GM18868 (cell line): ENCODE measurements around the gene AFAP1.

Experiments used
- ATAC-seq: cut with Tn5 transposase; IDR thresholded peaks from one replicate; pipeline ENCODE4 v1.9.1; 2021; ENCODE audit warnings: mild to moderate bottlenecking, moderate library complexity; ENCODE audit not compliant: unreplicated experiment

Gene AFAP1

DNA sequence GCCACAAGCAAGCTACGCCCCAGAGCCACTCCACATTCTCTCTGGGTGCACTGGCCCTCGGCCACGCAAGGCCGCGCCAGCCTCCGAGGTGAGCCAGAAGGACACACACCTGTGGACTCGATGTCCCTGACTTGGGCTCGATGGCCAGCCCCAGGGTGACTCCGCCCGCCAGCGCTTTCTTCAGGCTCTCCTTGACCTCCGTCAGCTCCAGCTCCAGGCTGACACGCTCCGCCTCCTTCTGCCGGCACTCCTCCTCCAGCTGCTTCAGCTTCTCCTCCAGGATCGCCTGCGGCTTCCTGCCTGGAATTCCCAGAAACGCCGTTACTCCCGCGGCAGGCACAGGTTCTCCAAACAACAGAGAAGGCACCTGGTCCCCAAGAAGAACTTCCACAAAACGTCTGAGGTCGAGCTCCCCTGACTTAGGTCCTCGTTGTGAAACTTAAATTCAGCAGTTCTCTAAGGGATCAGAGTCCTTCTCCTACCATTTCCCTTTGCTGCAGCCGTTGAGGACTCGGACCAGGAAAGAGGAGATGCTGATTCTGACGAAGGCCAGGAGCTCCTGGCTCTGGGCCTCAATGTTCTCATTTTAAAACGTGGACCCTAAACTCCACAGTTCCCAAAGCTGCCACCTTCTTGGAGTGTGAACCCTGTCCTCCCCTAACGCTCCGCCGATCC lies 166.8 kb downstream of the AFAP1 start:
- no peak for ATAC-seq

DNA sequence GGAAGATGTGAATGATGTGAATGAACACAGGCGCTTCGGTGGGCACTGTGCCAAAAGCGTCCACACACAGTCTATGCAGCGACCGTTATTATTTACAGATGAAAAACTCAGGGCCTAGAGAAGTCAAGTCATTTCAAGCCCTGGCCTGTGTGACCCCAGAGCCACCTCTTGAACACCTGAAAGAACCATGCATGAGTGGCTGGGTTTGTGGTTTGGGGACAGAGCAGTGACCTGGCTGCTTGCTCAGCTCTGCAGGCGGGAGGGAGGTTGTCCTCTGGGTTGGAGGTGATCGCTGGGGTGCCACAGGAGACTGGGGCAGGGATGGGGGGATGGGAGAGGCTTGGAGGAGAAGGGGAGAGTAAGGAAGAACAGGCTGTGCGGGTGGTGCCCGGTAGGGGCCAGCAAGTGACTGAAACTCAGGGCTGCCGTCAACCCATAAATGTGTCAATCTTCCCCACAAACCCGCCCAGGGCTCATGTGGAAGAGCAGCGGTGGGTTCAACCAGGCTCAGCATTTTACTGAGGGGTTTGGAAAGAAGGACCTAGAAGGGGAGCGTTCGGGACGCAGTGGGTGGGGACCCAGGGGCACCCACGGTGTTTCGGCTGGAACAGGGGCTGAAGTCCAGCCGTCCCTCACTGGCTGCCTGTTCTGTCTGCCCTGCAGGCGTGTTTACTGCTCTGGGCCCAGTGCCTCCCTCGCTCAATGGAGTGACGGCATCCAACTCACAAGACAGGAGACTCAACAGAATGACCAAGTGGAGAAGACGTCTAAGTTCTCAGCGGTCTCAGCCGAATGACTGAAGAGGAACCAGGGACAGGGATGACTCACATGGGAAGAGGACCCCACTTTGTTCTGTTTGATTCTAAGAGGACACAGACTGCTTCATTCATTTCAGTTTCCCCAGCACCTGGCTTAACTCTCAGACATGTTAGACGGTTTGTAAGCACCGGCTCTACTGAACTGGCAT lies 167.8 kb downstream of the AFAP1 start:
- no peak for ATAC-seq

DNA sequence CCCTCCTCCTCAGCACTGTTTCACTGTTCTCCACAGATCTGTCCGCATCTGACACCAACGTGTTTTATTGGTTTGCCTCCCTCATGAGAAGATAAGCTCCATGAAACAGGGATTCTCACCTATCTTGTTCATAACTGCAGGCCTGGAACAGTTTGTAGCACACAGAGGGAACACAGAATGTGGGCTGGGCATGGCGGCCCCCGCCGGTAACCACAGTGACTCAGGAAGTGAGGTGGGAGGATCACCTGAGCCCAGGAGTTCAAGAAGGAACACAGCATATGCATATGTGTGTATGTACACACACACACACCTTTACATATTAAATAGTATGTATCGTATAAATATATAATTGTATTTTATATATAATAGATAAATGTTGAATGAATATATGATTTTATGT lies 168.6 kb downstream of the AFAP1 start:
- ATAC-seq = no peak

DNA sequence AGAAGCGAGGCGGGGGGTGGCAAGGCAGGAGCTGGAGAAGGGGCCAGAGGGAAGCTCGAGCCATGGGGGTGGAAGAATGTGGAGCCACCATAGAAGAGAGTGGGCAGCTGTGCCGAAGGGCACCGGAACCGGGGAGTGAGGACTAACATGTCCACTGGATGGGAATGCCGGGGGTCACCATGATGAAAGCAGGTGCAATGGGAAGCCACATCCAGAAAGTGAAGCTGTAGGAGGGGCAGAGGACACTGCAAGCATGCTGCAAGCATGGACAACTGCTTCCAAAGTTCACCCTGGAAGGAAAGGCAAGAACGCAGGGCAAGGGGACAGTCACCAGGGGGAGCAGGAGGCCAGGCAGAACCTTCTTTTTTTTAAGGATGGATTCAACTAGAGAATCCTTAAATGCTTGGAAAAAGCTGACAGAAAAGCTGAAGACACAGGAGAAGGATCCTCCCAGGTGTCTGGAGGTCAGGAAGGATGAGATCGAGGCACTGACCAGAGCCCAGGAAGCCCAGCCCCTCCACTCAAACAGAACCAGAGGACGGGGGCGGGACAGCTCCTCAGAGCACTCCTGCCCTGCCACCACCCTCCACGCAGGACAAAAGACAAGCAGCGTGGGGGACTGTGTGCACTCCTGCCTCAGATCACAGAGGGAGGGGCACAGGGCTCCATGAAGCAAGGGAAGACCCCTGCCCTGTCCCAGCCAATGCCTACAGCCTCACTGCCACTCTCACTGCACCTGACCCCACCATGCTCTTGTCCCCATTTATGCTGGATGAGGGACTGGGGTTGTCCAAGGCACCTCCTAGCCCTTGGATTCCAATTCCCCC lies 169.2 kb downstream of the AFAP1 start:
- no peak for ATAC-seq

DNA sequence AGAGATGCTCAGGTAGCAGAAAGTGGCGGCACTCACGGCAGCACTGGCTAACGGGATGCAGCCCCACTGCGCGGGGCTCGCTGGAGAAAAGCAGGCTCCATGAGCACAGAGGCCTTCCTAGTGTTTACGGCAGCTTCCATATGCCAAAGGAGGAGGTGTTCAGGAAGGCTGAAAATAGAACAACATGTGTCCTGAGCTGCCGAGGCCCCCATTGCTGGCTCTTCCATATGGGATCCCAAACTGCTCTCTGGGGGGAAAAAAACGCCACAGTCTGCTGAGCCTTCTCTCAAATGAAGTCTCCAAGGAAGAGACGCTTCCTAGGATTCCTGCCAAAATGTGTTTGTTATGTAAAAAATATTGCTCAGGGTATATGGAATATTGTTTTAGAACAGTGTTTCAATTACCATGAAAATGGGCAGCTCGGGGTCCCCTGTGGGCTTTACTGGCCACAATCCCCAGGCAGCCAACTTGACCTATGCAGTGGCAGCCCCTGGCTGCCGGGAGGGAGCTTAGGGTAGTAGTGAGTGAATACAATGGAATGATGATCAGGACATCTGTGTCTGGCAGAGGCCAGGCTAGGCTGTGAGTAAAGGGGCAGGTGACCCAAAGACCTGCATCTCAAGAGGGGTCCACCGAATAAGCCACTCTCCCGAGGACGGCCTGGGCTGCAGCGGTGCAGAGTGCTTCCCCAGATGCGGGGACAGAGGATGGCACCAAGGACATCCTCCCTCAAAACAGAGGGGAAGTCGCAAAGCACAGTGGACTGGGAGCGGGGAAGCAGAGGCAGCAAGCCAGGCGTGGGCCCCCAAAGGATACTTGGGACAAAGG lies 170.1 kb downstream of the AFAP1 start:
- no peak for ATAC-seq

DNA sequence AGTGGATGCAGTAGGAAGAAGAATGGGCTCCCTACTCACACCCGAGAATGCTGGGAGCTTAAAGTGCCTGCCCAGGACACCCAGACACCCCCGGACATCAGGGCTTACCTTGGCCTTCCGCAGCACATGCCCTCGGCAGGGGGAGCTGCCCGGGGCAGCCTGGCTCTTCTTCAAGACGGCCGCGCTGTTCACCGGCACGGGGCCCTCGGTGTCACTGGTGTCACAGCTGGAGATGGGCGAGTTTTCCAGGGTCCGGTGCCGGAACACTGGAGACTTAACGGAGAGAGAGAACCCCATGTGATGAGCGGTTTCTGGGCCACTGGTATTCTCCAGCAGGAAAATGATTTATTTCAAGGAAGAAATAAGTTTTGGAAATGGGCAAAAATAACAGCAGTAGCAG lies 170.9 kb downstream of the AFAP1 start:
- ATAC-seq = no peak

DNA sequence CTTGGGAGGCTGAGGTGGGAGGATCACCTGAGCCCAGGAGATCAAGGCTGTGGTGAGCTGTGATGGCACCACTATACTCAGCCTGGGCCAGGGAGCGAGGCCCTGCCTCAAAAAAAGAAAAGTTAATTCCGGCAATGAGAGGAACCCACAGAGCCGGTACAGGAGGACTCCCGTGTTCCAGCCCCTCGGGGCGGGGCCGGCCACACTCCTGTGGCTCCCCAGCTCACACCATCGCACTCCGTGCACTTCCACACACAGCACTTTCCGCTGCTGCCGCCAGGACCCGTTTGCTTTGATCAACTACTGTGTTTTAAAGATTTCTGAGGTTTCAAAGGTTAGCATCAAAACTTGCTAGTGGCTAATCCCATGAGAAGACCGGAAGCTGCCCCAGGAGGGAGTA lies 171.7 kb downstream of the AFAP1 start:
- no peak for ATAC-seq

DNA sequence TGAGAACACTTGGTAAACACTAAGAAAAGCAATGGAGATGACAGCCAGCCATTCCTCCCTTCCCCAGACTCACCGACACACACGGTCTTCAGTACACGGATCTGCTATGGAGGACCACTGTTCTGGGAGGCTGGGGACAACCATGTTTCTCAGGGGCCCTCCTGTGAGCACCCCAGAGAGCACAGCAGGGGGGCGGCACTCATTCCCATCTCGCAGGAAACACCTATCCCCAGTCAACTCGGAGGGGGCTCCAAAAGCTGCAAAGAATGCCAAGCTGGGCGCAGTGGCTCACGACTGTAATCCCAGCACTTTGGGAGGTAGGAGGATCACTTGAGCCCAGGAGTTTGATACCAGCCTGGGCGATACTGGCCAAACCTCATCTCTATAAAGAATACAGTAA lies 172.1 kb downstream of the AFAP1 start:
- ATAC-seq = no peak

DNA sequence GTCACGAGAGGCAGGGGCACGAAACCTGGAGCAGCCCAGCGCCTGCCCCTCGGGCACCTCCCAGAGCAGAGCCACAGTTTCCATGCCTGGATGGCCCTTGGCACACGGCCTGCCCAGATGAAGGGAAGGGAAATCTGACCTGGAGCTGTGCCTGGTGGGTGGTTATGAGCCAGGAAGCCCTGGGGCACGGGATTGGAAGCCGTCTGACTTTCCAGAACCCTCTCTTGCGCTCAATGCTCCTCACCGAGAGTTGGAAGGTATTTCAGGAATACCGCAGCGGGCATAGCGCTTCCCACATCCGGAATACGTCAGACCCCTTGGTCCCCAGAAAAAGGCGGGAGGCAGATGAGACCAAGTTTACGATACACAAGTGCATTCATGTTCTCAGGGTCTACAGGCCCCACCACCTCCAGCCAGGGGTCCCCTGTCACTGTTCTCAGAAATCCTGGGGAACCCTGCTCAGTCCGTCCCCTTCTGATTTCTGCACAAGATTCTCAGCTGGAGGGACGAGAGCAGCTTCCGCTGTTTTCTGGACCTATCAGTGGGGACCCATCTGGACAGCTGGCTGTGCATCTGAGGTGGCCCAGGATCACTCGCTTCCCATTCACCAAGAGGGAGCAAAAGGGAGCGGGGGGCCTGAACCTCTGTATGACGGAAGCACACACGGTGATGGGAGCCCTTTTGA lies 172.9 kb downstream of the AFAP1 start:
- ATAC-seq = no peak

DNA sequence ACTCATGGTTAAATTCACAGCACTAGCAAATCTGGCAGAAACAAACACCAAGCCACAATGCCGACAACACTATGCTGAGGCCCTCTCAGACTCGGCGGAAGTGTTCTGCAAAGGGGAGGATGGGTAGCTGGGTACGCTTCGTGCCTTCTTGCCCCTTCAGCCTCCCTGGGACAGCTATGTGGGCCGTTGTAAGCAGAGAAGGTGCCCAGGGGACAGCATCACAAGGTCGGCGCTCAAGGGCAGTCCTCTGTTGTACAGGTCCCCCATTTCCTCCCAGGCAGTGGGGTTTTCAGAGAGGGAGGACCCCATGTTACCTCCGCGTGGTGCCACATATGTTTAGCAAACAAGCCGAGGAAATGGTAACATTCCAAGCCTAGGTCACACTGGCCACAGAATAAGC lies 173.6 kb downstream of the AFAP1 start:
- ATAC-seq = no peak

DNA sequence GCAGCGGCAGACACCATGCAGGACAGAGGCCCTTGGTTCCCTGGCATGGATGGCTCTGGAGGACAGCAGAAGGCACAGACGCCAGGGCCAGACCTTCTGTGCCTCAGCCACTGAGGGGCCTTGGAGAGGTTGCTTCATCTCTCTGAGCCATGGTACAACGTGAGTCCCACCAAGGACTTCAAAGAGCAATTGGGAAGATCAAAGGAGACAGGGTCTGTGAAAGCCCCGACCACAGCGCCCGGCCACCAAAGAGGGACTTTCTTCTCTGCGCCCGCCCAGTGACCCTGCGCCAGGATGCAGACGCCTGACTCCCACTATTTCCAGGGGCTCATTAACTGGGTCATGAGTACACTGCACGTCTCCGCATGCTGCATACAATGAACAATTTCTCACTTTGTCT lies 174.0 kb downstream of the AFAP1 start:
- ATAC-seq = no peak

DNA sequence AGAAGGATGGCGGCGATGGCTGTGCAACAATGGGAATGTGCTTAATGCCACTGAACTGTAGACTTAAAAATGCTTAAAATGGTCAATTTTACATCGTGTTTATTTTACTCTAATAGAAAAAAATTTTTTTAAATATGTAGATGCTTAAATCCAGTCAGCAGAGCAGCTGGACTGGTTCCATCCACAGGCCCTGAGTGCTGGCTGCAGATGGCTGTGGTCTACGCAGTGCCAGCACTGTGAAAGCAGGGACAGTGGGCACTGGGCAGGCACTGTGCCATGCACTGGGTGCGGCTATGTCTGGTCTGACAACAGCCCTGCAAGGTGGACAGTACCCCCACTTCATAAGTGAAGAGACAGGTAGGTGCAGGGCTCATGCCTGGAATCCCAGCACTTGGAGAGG lies 175.2 kb downstream of the AFAP1 start:
- ATAC-seq = no peak

DNA sequence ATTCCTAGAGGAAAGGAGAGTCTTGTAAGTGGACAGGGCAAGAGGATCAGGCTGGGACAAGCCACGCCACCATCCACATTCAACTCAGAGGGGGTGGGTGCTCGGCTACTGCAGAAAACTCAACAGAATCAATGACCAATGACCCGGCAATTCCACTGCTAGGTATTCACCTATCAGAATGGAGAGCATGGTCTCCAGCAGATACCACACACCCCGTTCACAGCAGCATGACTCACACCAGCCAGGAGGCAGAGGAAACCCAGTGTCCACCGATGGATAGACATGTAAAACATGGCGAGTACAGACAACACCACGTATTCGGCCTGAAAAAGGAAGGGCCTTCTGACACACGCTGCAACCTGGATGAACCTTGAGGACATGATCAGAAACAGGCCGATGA lies 175.9 kb downstream of the AFAP1 start:
- no peak for ATAC-seq

DNA sequence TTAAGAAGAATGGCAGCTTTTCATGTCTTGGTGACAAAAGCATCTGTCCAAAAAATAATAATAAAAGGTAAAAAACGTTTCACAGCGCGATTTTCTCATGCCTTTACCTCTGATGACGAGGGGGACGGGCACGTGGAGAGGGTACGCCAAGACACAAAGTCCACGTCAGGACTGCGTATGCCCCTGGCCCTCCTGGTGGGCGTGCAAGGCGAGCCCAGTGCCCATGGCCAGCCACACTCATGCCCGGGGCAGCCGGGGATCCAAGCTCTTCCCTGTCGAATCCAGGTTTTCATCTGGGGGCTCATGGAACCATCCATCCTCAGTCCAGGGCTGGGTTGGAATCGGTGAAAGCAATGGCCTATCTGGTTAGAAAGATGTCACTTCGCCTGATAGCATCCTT lies 176.6 kb downstream of the AFAP1 start:
- ATAC-seq = no peak

DNA sequence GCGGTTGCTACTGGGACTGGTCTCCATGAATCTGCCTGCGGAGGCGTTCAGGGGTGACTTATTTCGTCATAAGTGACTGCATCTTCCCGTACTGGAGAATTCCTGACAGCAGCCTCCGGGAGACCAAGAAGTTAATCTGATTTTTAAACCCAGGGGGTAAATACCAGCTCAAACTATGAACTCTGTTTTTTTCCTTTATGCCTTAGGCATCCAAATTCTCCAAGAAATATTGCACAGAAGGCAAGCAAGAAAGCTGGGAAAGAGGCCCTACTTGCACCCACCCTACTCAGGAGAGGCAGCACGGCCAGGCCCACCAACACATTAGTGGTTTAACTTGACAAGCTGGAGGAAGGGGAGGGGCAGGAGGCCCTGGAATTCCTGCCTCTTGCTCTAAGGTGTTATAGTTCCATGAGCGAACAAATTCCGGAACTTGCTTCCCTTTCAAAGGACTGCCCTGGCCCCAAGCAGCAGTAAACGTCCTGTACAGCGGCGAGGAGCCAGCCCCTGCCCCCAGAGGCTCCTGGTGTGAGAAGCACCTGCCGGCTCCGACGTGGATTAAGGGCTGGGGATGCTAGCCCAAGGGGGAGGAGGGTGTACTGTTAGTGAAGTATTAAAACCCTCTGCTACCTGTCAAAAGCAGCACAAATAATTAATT lies 177.2 kb downstream of the AFAP1 start:
- ATAC-seq = no peak

DNA sequence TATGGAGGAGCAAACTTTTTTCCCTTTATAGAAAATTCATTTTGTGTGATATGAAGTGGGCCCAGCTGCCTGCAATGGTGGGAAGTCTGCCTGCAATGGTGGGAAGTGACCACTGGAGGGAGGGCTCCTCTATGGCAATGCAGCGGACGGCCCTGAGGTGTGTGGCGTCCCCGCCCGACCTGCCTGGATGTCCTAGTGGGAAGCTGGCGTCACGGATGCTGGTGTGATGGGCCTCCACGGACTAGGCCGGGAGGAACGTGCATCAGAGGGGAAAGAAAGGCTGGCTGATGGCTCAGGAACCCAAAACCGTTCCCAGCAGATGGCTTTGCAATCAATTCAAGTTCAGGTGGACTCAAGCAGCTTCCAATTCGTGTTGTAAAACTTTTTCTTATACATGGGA lies 177.9 kb downstream of the AFAP1 start:
- ATAC-seq = no peak

DNA sequence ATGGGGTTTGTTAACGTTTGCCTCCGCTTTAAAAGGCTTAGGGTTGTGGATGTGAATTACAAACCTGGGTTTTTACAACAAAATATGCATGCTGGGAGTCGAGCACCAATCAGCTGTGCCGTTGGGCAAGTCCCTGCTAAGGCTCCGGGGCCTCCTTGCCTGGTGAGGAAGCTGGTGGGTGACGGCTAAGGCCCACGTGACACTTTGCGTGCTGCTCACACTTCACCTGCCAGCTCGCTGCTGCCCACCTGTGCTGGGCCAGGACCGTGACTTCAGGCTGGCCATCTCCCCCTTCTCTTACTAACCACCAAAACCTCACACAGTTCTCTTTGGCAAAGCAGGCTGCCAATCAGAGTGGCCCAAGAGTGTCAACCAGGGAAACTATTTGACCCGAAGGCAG lies 178.3 kb downstream of the AFAP1 start:
- no peak for ATAC-seq

DNA sequence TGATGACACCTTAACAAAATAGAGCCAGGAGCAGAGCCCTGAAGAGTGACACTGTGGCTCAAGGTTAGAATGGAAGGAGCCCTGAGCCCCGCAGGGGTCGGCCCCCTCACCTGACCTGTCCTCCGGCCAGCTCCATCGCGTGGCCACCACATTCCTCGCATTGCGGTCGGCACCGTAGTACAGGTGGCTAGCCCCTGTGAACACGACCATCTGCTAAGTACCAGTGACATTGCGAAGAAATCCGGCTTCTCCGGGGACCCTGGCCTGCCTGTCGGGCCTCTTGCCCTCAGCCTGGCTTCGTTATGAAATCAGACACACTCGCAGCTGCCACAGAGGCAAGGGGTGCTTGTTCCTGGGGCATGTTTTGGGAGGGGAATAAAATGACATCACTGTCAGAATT lies 179.0 kb downstream of the AFAP1 start:
- no peak for ATAC-seq

DNA sequence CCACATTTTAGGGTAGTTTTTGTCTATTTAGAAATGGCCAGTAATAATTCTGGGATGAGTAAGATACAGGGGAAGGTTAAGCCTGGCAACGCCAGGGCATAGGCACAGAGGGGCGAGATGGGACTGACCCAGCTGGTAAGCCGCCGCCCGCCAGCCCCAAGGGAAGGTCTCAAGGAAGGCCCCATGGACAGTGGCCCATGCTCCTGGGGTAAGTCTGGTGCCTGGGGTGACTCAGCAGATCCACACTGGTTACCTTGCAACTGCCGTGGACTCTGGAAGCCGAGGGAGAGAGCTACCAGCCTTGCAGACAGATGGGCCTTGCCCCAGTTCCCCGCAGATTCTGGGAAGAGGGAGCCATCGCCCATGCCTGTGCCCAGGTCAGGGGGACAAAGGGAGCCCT lies 179.4 kb downstream of the AFAP1 start:
- no peak for ATAC-seq

DNA sequence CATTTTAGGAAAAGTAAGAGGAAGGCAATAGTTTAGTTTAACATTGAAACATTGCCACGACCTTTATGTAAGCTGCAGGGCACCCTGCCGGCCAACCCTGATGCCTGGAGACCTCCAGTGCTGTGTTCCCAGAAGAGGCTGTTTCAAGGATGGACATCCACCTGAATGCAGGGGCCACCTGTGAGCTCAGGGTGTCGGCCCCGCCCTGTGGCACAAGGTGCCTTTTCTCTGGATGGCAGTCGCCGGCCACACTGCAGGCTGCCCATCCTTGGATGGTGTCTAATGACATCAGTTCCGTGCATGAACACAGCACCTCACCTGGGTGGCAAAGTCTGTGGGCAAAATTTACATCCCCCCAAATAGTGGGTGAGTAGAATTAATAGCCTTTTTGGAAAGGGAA lies 180.0 kb downstream of the AFAP1 start:
- no peak for ATAC-seq
